ENCODE results near the gene TP73. TPM values are rescaled to one million over a fixed set of nuclear protein-coding genes. Genes with fewer than 3 reads are reported as not detected.

TP73 gene
- total RNA-seq, 2 donors from 2014 or later = not detected

DNA sequence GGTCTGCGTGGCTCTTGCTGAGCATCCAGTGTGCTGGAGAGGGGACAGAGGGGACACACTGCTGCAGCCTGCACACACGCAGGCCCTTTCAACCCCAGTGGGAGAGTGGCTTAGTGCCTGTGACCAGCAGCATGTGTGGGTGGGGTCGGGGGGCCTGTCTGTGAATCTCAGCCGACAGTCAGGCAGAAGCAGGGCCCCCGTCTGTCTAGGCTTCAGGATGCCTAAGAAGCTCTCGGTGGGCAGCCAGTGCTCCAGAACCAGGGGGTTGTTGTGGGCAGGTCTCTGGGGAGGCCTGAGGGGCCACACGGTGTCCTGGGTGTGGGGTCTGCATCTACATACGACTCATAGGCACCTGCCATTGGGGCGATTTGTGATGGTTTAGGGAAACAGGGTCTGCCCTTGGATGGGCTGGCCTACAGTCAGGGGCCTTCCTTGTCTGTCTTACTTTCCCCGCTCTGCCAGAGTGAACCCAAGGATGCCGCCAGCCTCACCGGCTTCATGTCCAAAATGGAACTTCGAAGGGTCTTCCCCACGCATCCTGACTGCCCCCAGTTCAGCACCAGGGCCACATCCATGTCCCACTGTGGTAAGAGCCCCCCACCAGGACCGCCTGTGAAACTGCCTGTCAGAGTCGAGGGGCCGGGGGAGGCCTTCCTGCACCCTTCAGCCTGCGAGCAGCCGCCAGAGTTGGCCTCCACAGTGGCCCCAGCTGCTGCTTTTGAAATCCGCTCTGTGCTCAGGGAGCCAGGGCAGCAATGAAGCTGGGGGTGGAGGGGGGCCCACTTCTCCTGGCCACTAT lies 101.5 kb downstream of the TP73 start:
- Histone ChIP-seq H3K36me3 (no peaks in the 10 kb centered on the region), H3K9me3 (no peaks in the 10 kb centered on the region), H3K4me3 (no peak overlapping the region), H3K4me1 (ENCODE audit: control insufficient read depth in 1 of 2, low read depth in 2 of 2) (no peaks in the 10 kb centered on the region), H3K27ac (no peak overlapping the region), H3K27me3 (replicated peaks; ENCODE audit: insufficient read depth) (no peaks in the 10 kb centered on the region)
- no peak for ATAC-seq (ENCODE audit: insufficient number of reproducible peaks, low FRiP score, low read depth)
- DNase-seq (ENCODE audit: low spot score) = no peak
- TF ChIP-seq, protein P1, sequence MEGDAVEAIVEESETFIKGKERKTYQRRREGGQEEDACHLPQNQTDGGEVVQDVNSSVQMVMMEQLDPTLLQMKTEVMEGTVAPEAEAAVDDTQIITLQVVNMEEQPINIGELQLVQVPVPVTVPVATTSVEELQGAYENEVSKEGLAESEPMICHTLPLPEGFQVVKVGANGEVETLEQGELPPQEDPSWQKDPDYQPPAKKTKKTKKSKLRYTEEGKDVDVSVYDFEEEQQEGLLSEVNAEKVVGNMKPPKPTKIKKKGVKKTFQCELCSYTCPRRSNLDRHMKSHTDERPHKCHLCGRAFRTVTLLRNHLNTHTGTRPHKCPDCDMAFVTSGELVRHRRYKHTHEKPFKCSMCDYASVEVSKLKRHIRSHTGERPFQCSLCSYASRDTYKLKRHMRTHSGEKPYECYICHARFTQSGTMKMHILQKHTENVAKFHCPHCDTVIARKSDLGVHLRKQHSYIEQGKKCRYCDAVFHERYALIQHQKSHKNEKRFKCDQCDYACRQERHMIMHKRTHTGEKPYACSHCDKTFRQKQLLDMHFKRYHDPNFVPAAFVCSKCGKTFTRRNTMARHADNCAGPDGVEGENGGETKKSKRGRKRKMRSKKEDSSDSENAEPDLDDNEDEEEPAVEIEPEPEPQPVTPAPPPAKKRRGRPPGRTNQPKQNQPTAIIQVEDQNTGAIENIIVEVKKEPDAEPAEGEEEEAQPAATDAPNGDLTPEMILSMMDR (IDR thresholded peaks at IDR 0.05) = no peak

DNA sequence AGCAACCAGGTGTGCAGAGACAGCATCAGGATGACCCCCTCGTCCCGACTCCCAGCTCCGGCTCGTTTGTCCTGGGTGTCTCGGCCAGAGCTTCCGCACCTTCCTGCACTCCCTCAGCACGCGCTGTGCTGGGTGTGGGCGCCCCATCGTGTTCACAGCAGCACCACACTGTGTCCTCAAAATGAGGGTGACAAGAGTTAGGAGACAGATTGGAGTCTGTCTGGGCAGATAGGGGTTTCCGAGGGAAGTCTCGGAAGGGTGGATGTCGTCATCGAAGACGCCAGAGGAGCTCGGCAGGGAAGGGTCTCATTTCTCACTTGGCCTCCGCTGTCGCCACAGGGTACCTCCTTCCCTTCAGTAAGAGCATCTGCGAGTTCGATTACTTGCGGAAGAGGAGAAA lies 104.1 kb downstream of the TP73 start:
- Histone ChIP-seq H3K36me3 (no peaks in the 10 kb centered on the region), H3K27ac (no peak overlapping the region), H3K9me3 (no peaks in the 10 kb centered on the region), H3K4me1 (ENCODE audit: control insufficient read depth in 1 of 2, low read depth in 2 of 2) (no peaks in the 10 kb centered on the region), H3K27me3 (replicated peaks; ENCODE audit: insufficient read depth) (no peaks in the 10 kb centered on the region), H3K4me3 (no peak overlapping the region)
- ATAC-seq (ENCODE audit: insufficient number of reproducible peaks, low FRiP score, low read depth) (no peak), DNase-seq (ENCODE audit: low spot score) (no peak)
- TF ChIP-seq, protein P1 (IDR thresholded peaks at IDR 0.05) = no peak

DNA sequence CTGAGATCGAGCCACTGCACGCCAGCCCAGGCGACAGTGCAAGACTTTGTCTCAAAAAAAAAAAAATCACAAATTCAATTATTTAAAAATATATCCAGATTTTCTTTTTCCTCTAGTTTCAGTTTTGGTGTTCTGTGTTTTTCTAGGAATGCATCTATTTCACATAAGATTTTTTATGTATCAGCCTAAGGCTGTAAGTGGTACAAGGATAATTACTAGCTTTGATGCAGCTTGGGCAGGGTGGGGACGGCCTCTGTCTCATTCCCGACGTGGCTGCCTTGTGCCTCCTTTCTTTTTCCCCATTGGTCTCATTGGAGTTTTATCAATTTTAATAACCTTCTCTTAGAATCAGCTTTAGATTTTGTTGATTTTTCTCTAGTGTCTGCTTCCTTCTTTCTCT lies 106.8 kb downstream of the TP73 start:
- DNase-seq (ENCODE audit: low spot score) = no peak
- no peaks in the 10 kb centered on the region for H3K27me3 ChIP-seq (replicated peaks; ENCODE audit: insufficient read depth)
- TF ChIP-seq, protein P1 (IDR thresholded peaks at IDR 0.05) = no peak

GRCh38 chr1:3759796-3760195 lies 107.5 kb downstream of the TP73 start:
- no peak for ATAC-seq (ENCODE audit: insufficient number of reproducible peaks, low FRiP score, low read depth)
- no peaks in the 10 kb centered on the region for H3K27me3 ChIP-seq (replicated peaks; ENCODE audit: insufficient read depth)

More for the DNA sequence above, 106.8 kb downstream of the TP73 start:
- Histone ChIP-seq H3K36me3 (no peaks in the 10 kb centered on the region), H3K4me1 (ENCODE audit: control insufficient read depth in 1 of 2, low read depth in 2 of 2) (no peaks in the 10 kb centered on the region), H3K27ac (no peak overlapping the region), H3K9me3 (no peaks in the 10 kb centered on the region), H3K4me3 (no peak overlapping the region)
- ATAC-seq (ENCODE audit: insufficient number of reproducible peaks, low FRiP score, low read depth) = no peak

GRCh38 chr1:3761296-3762010 lies 109.1 kb downstream of the TP73 start:
- DNase-seq (ENCODE audit: low spot score) (no peak), ATAC-seq (ENCODE audit: insufficient number of reproducible peaks, low FRiP score, low read depth) (no peak)
- Histone ChIP-seq H3K4me3 (no peak overlapping the region), H3K27ac (no peak overlapping the region), H3K36me3 (no peaks in the 10 kb centered on the region), H3K27me3 (replicated peaks; ENCODE audit: insufficient read depth) (no peaks in the 10 kb centered on the region), H3K9me3 (no peaks in the 10 kb centered on the region), H3K4me1 (ENCODE audit: control insufficient read depth in 1 of 2, low read depth in 2 of 2) (no peaks in the 10 kb centered on the region)
- TF ChIP-seq, protein P1 (IDR thresholded peaks at IDR 0.05) = no peak

More at GRCh38 chr1:3759796-3760195, 107.5 kb downstream of the TP73 start:
- TF ChIP-seq, protein P1 (IDR thresholded peaks at IDR 0.05) = no peak
- no peaks in the 10 kb centered on the region for H3K4me1 ChIP-seq (ENCODE audit: control insufficient read depth in 1 of 2, low read depth in 2 of 2)
- H3K27ac ChIP-seq = no peak overlapping the region
- no peak overlapping the region for H3K4me3 ChIP-seq
- no peaks in the 10 kb centered on the region for H3K36me3 ChIP-seq
- H3K9me3 ChIP-seq = no peaks in the 10 kb centered on the region
- DNase-seq (ENCODE audit: low spot score) = no peak

All from thoracic aorta (tissue), 2 donors.